Cardiac muscle cell (in vitro differentiated cells and primary cell): ENCODE data around the gene PSMA6. TPM values are rescaled to one million over a fixed set of nuclear protein-coding genes. Genes with fewer than 3 reads are reported as not detected.
A peak's percentile ranks its signal among the peaks of the same experiment; 100 is the strongest.
"Not testable (repeated sequence)": the region's sequence is repeated elsewhere in the genome, so short reads cannot be mapped to it uniquely, and the experiment has no call there.

Source experiments
- DNase-seq, 2 donors: peaks; one replicate each; pipeline versions ENCODE4 v3.0.0 to v3.0.0-alpha.2; 2010 to 2017; ENCODE audit warnings: low read depth in 1 of 2, low spot score in 1 of 2
- H3K27ac ChIP-seq: fragments of 200-600 bp; sonication (generic); 2 replicates; pipeline ENCODE4 v1.5.1; 2016
- H3K27me3 ChIP-seq: fragments of 200-600 bp; sonication (generic); 2 replicates; pipeline ENCODE4 v1.6.0; 2016; ENCODE audit warnings: control low read depth
- H3K36me3 ChIP-seq: fragments of 200-600 bp; sonication (generic); 2 replicates; pipeline ENCODE4 v1.5.1; 2016; ENCODE audit warnings: control low read depth
- H3K4me1 ChIP-seq: fragments of 200-600 bp; sonication (generic); 2 replicates; pipeline ENCODE4 v1.8.1; 2017; ENCODE audit warnings: low read depth, mild to moderate bottlenecking, mixed run types
- H3K4me3 ChIP-seq: fragments of 200-600 bp; sonication (generic); 2 replicates; pipeline ENCODE4 v1.5.1; 2016; ENCODE audit warnings: mild to moderate bottlenecking
- H3K9me3 ChIP-seq: fragments of 200-600 bp; sonication (generic); 2 replicates; pipeline ENCODE4 v1.5.1; 2017; ENCODE audit warnings: low read depth, mild to moderate bottlenecking, control low read depth
- polyA plus RNA-seq: library from polyadenylated mRNA; unstranded; fragments of >200 nt; fragmentation: Nextera tagmentation; extraction: Ambion mirVana; gene quantifications from 2 replicates; pipeline ENCODE4 v1.2.1, GENCODE V29; 2016
- total RNA-seq: library from RNA; depleted of rRNA; stranded (reverse); fragments of >200 nt; gene quantifications from 2 replicates; pipeline ENCODE4 v1.2.3, GENCODE V29; 2016
- TF ChIP-seq, protein P1 (sequence below): IDR thresholded peaks from 2 replicates; pipeline ENCODE4 v1.5.1; 2012; ENCODE audit warnings: low read depth, mild to moderate bottlenecking, low read length

Gene PSMA6
- total and polyA plus RNA-seq, 2 experiments from 2014 or later, result 143 to 352 TPM

DNA sequence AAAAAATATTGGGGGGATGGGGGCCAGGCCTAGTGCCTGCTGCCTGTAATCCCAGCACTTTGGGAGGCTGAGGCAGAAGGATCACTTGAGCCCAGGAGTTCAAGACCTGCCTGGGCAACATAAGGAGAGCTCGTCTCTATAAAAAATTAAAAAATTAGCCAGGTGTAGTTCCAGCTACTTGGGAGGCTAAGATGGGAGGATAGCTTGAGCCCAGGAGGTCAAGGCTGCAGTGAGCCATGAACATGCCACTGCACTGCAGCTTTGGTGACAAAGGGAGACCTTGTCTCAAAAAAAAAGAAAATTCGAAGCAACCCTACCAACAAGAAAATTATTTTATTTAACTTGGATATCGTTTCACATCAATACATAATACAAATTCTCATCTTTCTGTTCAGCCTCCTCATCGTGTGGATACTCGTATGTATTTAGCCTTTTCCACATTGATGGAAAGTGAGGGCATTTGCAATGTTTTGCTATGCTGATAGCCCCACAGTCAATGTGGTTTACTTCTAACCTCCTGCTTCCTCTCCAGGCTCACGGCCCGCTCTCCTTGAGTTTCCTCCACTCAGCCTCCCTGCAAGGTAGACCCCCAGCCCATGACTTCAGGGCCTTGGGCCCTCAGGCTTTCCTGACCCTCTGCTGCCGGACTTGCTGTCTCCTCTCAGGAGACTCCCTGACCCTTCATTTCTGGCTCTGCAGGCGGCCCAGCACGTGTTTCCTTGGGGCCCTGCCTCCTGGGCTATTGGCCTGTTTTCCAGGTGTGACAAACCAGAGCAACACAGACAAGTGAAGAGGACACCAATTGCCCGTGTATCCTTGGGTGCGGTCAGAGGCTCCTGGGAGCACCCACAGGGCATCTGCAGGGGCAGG lies 57.5 kb downstream of the PSMA6 start:
- TF ChIP-seq, protein P1, sequence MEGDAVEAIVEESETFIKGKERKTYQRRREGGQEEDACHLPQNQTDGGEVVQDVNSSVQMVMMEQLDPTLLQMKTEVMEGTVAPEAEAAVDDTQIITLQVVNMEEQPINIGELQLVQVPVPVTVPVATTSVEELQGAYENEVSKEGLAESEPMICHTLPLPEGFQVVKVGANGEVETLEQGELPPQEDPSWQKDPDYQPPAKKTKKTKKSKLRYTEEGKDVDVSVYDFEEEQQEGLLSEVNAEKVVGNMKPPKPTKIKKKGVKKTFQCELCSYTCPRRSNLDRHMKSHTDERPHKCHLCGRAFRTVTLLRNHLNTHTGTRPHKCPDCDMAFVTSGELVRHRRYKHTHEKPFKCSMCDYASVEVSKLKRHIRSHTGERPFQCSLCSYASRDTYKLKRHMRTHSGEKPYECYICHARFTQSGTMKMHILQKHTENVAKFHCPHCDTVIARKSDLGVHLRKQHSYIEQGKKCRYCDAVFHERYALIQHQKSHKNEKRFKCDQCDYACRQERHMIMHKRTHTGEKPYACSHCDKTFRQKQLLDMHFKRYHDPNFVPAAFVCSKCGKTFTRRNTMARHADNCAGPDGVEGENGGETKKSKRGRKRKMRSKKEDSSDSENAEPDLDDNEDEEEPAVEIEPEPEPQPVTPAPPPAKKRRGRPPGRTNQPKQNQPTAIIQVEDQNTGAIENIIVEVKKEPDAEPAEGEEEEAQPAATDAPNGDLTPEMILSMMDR, result no peak
- no peaks in the 10 kb centered on the region for H3K27me3 ChIP-seq
- no peaks in the 10 kb centered on the region for H3K36me3 ChIP-seq
- no peak for DNase-seq
- no peaks in the 10 kb centered on the region for H3K9me3 ChIP-seq
- H3K27ac ChIP-seq, result no peak overlapping the region
- H3K4me1 ChIP-seq, result peaks cover 26% of the 10 kb centered on the region
- H3K4me3 ChIP-seq, result no peak overlapping the region

DNA sequence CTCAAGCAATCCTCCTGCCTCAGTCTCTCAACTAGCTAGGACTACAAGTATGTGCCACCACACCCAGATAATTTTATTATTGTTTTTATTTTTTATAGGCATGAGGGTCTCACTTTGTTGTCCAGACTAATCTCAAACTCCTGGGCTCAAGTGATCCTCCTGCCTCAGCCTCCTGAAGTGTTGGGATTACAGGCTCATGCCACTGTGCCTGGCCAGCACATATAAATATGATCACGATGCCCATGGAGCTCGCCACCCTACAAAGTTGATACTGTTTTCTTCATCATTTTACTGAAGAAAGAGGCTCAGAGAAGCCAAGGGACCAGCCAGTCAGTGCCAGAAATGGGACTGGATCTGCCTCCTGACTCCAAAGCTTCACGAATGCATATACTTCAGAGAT lies 59.3 kb downstream of the PSMA6 start:
- TF ChIP-seq, protein P1, result no peak
- no peaks in the 10 kb centered on the region for H3K9me3 ChIP-seq
- H3K27me3 ChIP-seq, result no peaks in the 10 kb centered on the region
- peak overlapping the region; percentile 74 for H3K27ac ChIP-seq
- peaks cover 30% of the 10 kb centered on the region for H3K4me1 ChIP-seq
- DNase-seq, result no peak
- H3K4me3 ChIP-seq, result no peak overlapping the region
- no peaks in the 10 kb centered on the region for H3K36me3 ChIP-seq

DNA sequence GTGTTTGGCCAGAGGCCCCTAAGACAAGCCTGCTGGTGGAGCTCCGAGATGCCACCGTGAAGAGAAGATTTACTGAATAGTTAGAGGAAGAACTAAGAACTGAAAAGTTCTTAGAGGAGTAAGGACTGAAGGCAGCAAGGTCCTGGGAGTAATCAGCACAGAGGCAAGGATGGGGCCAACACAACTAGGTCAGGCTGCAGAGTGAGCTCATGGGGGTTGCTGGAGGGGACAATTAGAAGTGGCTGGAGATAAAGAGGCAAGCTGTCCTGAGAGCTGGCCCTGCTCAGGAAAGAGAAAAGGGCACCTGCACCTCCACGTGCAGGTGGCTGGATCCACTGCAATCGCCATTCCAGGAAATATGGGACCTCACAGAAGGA lies 59.7 kb downstream of the PSMA6 start:
- Histone ChIP-seq H3K9me3 (no peaks in the 10 kb centered on the region), H3K27ac (peak overlapping the region; percentile 74), H3K27me3 (no peaks in the 10 kb centered on the region), H3K4me3 (no peak overlapping the region), H3K36me3 (no peaks in the 10 kb centered on the region), H3K4me1 (peaks cover 30% of the 10 kb centered on the region)
- TF ChIP-seq, protein P1, result no peak
- DNase-seq, result no peak

DNA sequence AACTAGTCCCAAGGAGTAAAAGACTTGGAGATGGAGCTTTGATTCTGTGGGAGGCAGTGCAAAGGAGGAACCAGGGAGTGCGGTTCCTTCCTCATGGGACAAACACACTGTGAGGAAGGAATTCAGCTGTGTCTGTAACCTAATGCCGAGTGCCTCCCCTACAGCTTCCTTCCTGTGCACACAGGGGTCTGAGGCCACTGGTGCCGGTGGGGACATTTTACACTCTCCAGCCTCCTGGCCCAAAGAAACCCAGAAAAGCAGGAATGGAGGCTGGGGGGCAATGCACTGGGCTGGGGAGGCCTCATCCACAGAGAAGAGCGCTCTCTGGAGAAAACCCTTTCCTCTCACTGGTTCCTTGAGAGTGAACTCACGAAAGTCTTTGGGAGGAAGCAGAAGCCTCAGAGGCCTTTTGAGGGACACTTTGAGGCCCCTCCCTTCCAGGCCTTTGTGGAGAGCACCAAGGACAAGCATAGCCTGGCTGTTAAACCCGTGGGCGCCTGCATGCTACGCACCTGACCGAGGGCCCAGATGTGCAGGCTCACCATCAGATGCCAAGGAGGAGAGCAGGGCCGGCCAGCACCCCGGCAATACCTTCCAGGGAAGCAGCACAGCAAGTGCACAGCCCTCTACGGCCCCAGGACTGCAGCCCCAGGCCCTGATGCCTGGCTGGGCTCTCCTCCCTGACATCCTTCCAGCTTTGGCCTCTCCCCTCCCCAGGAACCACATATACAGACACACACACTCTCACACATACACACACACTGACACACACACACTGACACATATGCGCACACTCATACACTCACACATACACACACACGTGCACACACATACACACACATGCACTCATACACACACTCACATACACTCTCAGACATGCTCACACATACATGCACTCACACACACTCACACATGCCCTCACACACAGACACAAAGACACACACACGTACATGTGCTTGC lies 60.4 kb downstream of the PSMA6 start:
- no peak for DNase-seq
- Histone ChIP-seq H3K36me3 (no peaks in the 10 kb centered on the region), H3K4me1 (peaks cover 25% of the 10 kb centered on the region), H3K4me3 (no peak overlapping the region), H3K27me3 (no peaks in the 10 kb centered on the region), H3K9me3 (no peaks in the 10 kb centered on the region), H3K27ac (peak overlapping the region; percentile 74)
- TF ChIP-seq, protein P1, result no peak

DNA sequence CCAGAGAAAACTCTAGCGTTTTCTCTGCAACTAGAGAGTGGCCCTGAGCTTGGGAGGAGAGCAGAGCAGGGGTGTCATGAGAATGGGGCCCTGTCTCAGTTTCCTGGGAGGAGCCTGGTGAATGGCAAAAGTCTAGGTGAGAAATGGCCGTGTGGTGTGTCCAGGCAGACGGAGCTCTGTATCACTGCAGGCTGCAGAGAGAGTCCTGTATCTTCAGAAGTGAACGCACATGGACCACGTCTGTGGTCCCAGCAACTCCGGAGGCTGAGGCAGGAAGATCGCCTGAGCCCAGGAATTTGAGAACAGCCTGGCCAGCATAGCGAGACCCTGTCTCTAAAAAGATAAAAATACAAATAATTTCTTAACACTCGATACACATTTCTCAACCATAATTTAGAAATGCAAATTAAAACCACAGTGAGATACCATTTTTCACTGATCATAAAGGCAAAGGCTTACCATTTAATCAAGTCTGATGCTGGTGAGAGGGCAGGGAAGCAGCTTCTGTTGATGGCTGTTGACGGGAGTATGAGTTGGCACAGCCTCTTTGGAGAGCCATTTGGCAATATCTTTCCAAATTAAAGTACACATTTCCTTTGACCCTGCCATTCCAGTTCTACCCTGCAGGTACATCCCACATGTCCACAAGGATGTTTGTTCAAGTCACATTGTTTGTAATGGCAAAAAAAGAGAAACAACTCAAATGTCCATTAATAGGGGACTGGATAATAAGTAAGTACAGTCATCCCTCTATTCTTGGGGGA lies 61.4 kb downstream of the PSMA6 start:
- H3K4me1 ChIP-seq, result peaks cover 23% of the 10 kb centered on the region
- no peaks in the 10 kb centered on the region for H3K27me3 ChIP-seq
- H3K27ac ChIP-seq, result peak overlapping the region; percentile 74
- H3K9me3 ChIP-seq, result no peaks in the 10 kb centered on the region
- TF ChIP-seq, protein P1, result no peak
- no peak overlapping the region for H3K4me3 ChIP-seq
- H3K36me3 ChIP-seq, result no peaks in the 10 kb centered on the region
- no peak for DNase-seq

DNA sequence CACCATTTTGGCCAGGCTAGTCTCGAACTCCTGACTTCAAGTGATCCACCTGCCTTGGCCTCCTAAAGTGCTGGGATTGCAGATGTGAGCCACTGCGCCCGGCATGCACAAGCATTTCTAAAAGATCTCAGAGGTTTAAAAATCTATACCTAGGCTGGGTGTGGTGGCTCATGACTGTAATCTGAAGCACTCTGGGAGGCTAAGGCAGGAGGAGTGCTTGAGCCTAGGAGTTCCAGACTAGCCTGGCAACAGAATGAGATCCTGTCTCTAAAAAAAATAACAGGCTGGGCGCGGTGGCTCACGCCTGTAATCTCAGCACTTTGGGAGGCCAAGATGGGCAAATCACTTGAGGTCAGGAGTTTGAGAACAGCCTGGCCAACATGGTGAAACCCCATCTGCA lies 63.1 kb downstream of the PSMA6 start:
- H3K27ac ChIP-seq, H3K4me3 ChIP-seq, DNase-seq, H3K27me3 ChIP-seq, H3K36me3 ChIP-seq, H3K9me3 ChIP-seq: not testable (repeated sequence)
- peaks cover 23% of the 10 kb centered on the region for H3K4me1 ChIP-seq
